Smooth muscle cell (in vitro differentiated cells): ENCODE results near the gene DNAJA4. TPM values are rescaled to one million over a fixed set of nuclear protein-coding genes. Genes with fewer than 3 reads are reported as not detected.

Experiments
- DNase-seq: peaks from one replicate; lab custom pipeline; 2025; ENCODE audit not compliant: unreplicated experiment; lab: John Stamatoyannopoulos, UW
- H2AFZ ChIP-seq: fragments of 200-600 bp; sonication (generic); 2 replicates; pipeline ENCODE4 v1.6.0; 2016; ENCODE audit warnings: antibody characterized with exemption, low read depth, mild to moderate bottlenecking
- H3F3A ChIP-seq: fragments of 200-600 bp; sonication (generic); 2 replicates; pipeline ENCODE4 v1.6.0; 2017; ENCODE audit warnings: antibody characterized with exemption, low read depth
- H3K27ac ChIP-seq: fragments of 200-600 bp; sonication (generic); 2 replicates; pipeline ENCODE4 v1.5.1; 2016; ENCODE audit warnings: low read depth, mild to moderate bottlenecking
- H3K27me3 ChIP-seq: fragments of 200-600 bp; sonication (generic); 2 replicates; pipeline ENCODE4 v1.6.1; 2016; ENCODE audit warnings: low read depth, mild to moderate bottlenecking
- H3K36me3 ChIP-seq: fragments of 200-600 bp; sonication (generic); 2 replicates; pipeline ENCODE4 v1.5.1; 2016; ENCODE audit warnings: low read depth
- H3K4me1 ChIP-seq: fragments of 200-600 bp; sonication (generic); 2 replicates; pipeline ENCODE4 v1.5.1; 2016; ENCODE audit warnings: low read depth
- H3K4me2 ChIP-seq: fragments of 200-600 bp; sonication (generic); 2 replicates; pipeline ENCODE4 v1.6.0; 2016; ENCODE audit warnings: mild to moderate bottlenecking
- H3K4me3 ChIP-seq: fragments of 200-600 bp; sonication (generic); 2 replicates; pipeline ENCODE4 v1.5.1; 2016; ENCODE audit warnings: mild to moderate bottlenecking
- H3K79me2 ChIP-seq: fragments of 200-600 bp; sonication (generic); 2 replicates; pipeline ENCODE4 v1.6.0; 2016; ENCODE audit warnings: low read depth, mild to moderate bottlenecking
- H3K9ac ChIP-seq: fragments of 200-600 bp; sonication (generic); 2 replicates; pipeline ENCODE4 v1.6.0; 2016; ENCODE audit warnings: low read depth
- H3K9me3 ChIP-seq: fragments of 200-600 bp; sonication (generic); replicated peaks from 2 replicates; pipeline ENCODE4 v1.5.1; 2016; ENCODE audit warnings: low read depth
- H4K20me1 ChIP-seq: fragments of 200-600 bp; sonication (generic); 2 replicates; pipeline ENCODE4 v1.6.0; 2016; ENCODE audit warnings: low read depth
- WGBS: methylation state at CpG from one replicate; pipeline ENCODE4 v1.1.7; 2016; ENCODE audit warnings: low lambda C conversion rate; 5-methylcytosine and 5-hydroxymethylcytosine counted together
- polyA plus RNA-seq: library from polyadenylated mRNA; unstranded; fragments of >200 nt; fragmentation: Nextera tagmentation; extraction: Ambion mirVana; gene quantifications from 2 replicates; pipeline ENCODE4 v1.2.1, GENCODE V29; 2016
- small RNA-seq: library from RNA; depleted of rRNA; stranded (forward); fragments of <200 nt; gene quantifications from one replicate; pipeline ENCODE3, GENCODE V24; 2014
- total RNA-seq: library from RNA; depleted of rRNA; stranded (reverse); fragments of >200 nt; gene quantifications from 2 replicates; pipeline ENCODE4 v1.2.3, GENCODE V29; 2014
- TF ChIP-seq, protein P1 (sequence below): fragments of 200-600 bp; sonication (generic); IDR thresholded peaks from 2 replicates; pipeline ENCODE4 v1.5.1; 2017; ENCODE audit warnings: borderline replicate concordance, mild to moderate bottlenecking, antibody characterized with exemption; ENCODE audit not compliant: insufficient read depth, poor library complexity, severe bottlenecking

DNAJA4 gene
- total and polyA plus RNA-seq, 2 experiments from 2014 or later: 2.7 to 4.0 TPM

- H3K9ac ChIP-seq: no peak overlapping the region
- no peaks in the 10 kb centered on the region for H3K36me3 ChIP-seq
- H3F3A ChIP-seq: no peaks in the 10 kb centered on the region
- H4K20me1 ChIP-seq: no peaks in the 10 kb centered on the region
- 79% methylated on average over 7 of the region's 7 CpGs for WGBS
- TF ChIP-seq, protein P1, sequence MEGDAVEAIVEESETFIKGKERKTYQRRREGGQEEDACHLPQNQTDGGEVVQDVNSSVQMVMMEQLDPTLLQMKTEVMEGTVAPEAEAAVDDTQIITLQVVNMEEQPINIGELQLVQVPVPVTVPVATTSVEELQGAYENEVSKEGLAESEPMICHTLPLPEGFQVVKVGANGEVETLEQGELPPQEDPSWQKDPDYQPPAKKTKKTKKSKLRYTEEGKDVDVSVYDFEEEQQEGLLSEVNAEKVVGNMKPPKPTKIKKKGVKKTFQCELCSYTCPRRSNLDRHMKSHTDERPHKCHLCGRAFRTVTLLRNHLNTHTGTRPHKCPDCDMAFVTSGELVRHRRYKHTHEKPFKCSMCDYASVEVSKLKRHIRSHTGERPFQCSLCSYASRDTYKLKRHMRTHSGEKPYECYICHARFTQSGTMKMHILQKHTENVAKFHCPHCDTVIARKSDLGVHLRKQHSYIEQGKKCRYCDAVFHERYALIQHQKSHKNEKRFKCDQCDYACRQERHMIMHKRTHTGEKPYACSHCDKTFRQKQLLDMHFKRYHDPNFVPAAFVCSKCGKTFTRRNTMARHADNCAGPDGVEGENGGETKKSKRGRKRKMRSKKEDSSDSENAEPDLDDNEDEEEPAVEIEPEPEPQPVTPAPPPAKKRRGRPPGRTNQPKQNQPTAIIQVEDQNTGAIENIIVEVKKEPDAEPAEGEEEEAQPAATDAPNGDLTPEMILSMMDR: no peak
- no peak overlapping the region for H3K4me2 ChIP-seq
- H3K27me3 ChIP-seq: no peaks in the 10 kb centered on the region
- no peak overlapping the region for H2AFZ ChIP-seq
- no peaks in the 10 kb centered on the region for H3K79me2 ChIP-seq
- H3K4me1 ChIP-seq: peaks cover 21% of the 10 kb centered on the region
- H3K4me3 ChIP-seq: no peak overlapping the region
- no peak overlapping the region for H3K27ac ChIP-seq
- no peak for DNase-seq
- H3K9me3 ChIP-seq: no peaks in the 10 kb centered on the region
Measured at GRCh38 chr15:78325092-78325843, 60.9 kb downstream of the DNAJA4 start.

GRCh38 chr15:78327466-78327865, 63.1 kb downstream of the DNAJA4 start:
- H3K79me2 ChIP-seq: no peaks in the 10 kb centered on the region
- H3K4me2 ChIP-seq: no peak overlapping the region
- H3K36me3 ChIP-seq: no peaks in the 10 kb centered on the region
- no peaks in the 10 kb centered on the region for H3F3A ChIP-seq
- H3K27ac ChIP-seq: no peak overlapping the region
- DNase-seq: no peak
- TF ChIP-seq, protein P1: no peak
- no peaks in the 10 kb centered on the region for H3K9me3 ChIP-seq
- H3K9ac ChIP-seq: no peak overlapping the region
- no peaks in the 10 kb centered on the region for H4K20me1 ChIP-seq
- H3K4me3 ChIP-seq: no peak overlapping the region
- H3K27me3 ChIP-seq: no peaks in the 10 kb centered on the region
- 64% methylated on average over 1 of the region's 1 CpG for WGBS
- H2AFZ ChIP-seq: no peak overlapping the region
- peaks cover 19% of the 10 kb centered on the region for H3K4me1 ChIP-seq

DNA sequence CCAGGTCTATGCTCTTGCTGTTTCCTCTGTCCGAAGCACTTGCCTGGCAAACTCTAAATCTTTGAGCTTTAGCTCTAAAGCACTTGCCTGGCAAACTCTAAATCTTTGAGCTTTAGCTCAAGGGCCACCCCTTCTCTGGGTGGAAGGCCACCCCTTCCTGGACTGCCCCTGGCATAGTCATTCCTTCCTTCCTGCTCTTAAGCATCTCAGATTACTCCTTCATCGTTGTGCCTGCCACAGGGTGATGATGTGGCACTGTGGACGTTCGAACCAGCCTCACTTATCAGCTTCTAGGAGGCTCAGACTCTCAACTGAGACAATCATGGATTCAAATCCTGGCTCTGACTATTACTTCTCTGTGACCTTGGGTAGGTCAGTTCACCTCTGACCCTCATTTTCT, 65.3 kb downstream of the DNAJA4 start:
- Histone ChIP-seq H3F3A (no peaks in the 10 kb centered on the region), H3K4me2 (no peak overlapping the region), H3K27me3 (peaks cover 3% of the 10 kb centered on the region), H3K27ac (no peak overlapping the region), H3K9ac (no peak overlapping the region), H3K36me3 (no peaks in the 10 kb centered on the region), H3K4me3 (no peak overlapping the region), H2AFZ (no peak overlapping the region), H3K79me2 (no peaks in the 10 kb centered on the region), H4K20me1 (no peaks in the 10 kb centered on the region), H3K4me1 (peaks cover 14% of the 10 kb centered on the region), H3K9me3 (no peaks in the 10 kb centered on the region)
- TF ChIP-seq, protein P1: no peak
- no peak for DNase-seq
- WGBS: 55% methylated on average over 4 of the region's 4 CpGs

Small RNAs within 50 kb of the gene (small RNA-seq; reads per million reads assigned to genes)
- gene AC090607.5: not detected

Other genes starting within 250 kb of the DNAJA4 start
- 19.4 and 31.9 TPM in 2 replicates for gene TBC1D2B, start 186.9 kb upstream of the DNAJA4 start, total RNA-seq
- gene TBC1D2B, start 186.9 kb upstream of the DNAJA4 start, polyA plus RNA-seq: 14.2 and 16.1 TPM in 2 replicates
- gene SH2D7, start 172.0 kb upstream of the DNAJA4 start, total RNA-seq: not detected in 2 replicates
- gene SH2D7, start 172.0 kb upstream of the DNAJA4 start, polyA plus RNA-seq: 0.07 and 0.34 TPM in 2 replicates
- 17.7 and 20.9 TPM in 2 replicates for gene CIB2, start 133.1 kb upstream of the DNAJA4 start, total RNA-seq
- gene CIB2, start 133.1 kb upstream of the DNAJA4 start, polyA plus RNA-seq: 21.7 and 29.3 TPM in 2 replicates
- 56.9 and 74.5 TPM in 2 replicates for gene IDH3A, start 115.2 kb upstream of the DNAJA4 start, total RNA-seq
- gene IDH3A, start 115.2 kb upstream of the DNAJA4 start, polyA plus RNA-seq: 31.3 and 33.6 TPM in 2 replicates
- gene ACSBG1, start 30.0 kb upstream of the DNAJA4 start, total RNA-seq: under 0.01 TPM in 1 of 2 replicates, not detected in the other
- gene ACSBG1, start 30.0 kb upstream of the DNAJA4 start, polyA plus RNA-seq: 0.22 TPM in 1 of 2 replicates, not detected in the other
- gene SKIC8, start 35.0 kb downstream of the DNAJA4 start, total RNA-seq: 63.6 and 67.4 TPM in 2 replicates
- gene SKIC8, start 35.0 kb downstream of the DNAJA4 start, polyA plus RNA-seq: 64.5 and 72.9 TPM in 2 replicates
- gene CRABP1, start 75.8 kb downstream of the DNAJA4 start, total RNA-seq: 1.2 and 12.9 TPM in 2 replicates
- 1.8 and 8.8 TPM in 2 replicates for gene CRABP1, start 75.8 kb downstream of the DNAJA4 start, polyA plus RNA-seq
- gene IREB2, start 173.7 kb downstream of the DNAJA4 start, total RNA-seq: 34.3 and 52.0 TPM in 2 replicates
- gene IREB2, start 173.7 kb downstream of the DNAJA4 start, polyA plus RNA-seq: 13.6 and 14.1 TPM in 2 replicates
- gene HYKK, start 243.0 kb downstream of the DNAJA4 start, total RNA-seq: 0.54 and 1.7 TPM in 2 replicates
- gene HYKK, start 243.0 kb downstream of the DNAJA4 start, polyA plus RNA-seq: 2.1 and 2.4 TPM in 2 replicates